Superior temporal gyrus (tissue), 1 donor: ENCODE data around the gene GNAS-AS1.
A peak's percentile ranks its signal among the peaks of the same experiment; 100 is the strongest.

Experiments used
- DNase-seq: peaks from one replicate; pipeline ENCODE4 v3.0.0-alpha.2; 2016; ENCODE audit errors: extremely low spot score

GNAS-AS1 gene

DNA sequence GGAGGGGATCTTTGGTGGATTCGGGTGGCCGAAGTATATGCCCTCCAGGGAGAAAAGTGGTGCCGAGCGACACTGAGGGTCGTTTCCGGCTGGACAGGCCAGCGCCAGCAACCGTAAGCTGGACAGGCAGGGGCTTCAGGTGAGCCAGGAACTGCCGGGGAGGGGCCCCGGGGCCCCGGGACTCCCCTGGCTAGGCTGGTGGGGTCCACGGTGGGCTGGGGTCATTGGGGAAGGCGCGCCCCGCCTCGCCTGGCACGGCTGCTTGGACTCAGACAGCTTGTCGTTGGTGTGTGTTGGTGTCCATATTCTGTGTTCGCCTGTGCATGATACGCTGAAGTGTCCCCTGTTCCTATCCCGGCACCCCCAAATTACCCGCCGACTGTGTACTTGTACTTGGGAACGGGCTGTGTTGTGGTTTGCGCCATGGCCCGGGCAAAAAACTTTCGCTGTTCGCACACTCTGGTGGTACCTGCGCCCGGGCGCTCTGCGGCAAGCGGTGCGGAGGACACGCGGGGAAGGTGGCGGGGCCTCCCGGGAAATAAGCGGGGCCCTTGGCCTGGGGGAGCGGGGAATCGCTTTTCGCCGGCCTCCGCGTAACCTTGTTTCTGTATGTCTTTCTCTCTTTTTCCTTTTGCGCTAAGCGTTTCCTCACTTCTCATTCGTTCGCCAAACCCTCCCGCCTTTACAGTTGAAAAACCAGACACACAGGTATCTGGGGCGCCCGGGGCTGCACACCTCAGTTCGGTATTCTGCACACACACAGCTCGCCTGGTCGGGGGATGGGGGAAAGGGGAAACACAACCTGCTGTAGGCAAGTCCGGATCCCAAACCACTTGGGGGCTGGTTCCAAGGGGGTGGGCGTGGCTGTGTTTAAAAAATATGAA, 5.0 kb upstream of the GNAS-AS1 start:
- DNase-seq = no peak

DNA sequence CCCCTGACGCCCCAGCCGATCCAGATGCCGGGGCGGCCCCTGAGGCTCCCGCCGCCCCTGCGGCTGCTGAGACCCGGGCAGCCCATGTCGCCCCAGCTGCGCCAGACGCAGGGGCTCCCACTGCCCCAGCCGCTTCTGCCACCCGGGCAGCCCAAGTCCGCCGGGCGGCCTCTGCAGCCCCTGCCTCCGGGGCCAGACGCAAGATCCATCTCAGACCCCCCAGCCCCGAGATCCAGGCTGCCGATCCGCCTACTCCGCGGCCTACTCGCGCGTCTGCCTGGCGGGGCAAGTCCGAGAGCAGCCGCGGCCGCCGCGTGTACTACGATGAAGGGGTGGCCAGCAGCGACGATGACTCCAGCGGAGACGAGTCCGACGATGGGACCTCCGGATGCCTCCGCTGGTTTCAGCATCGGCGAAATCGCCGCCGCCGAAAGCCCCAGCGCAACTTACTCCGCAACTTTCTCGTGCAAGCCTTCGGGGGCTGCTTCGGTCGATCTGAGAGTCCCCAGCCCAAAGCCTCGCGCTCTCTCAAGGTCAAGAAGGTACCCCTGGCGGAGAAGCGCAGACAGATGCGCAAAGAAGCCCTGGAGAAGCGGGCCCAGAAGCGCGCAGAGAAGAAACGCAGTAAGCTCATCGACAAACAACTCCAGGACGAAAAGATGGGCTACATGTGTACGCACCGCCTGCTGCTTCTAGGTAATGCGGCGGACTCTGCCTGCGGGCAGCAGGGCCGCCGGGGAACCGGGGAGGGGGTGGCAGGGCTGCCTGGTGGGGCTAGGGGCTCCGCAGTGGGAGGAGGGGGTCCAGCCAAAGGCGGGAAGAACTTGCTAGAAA, 4.2 kb upstream of the GNAS-AS1 start:
- no peak for DNase-seq

- DNase-seq = no peak
Measured at GRCh38 chr20:58853976-58854637, 3.4 kb upstream of the GNAS-AS1 start.

GRCh38 chr20:58853466-58853865, 2.8 kb upstream of the GNAS-AS1 start:
- no peak for DNase-seq

DNA sequence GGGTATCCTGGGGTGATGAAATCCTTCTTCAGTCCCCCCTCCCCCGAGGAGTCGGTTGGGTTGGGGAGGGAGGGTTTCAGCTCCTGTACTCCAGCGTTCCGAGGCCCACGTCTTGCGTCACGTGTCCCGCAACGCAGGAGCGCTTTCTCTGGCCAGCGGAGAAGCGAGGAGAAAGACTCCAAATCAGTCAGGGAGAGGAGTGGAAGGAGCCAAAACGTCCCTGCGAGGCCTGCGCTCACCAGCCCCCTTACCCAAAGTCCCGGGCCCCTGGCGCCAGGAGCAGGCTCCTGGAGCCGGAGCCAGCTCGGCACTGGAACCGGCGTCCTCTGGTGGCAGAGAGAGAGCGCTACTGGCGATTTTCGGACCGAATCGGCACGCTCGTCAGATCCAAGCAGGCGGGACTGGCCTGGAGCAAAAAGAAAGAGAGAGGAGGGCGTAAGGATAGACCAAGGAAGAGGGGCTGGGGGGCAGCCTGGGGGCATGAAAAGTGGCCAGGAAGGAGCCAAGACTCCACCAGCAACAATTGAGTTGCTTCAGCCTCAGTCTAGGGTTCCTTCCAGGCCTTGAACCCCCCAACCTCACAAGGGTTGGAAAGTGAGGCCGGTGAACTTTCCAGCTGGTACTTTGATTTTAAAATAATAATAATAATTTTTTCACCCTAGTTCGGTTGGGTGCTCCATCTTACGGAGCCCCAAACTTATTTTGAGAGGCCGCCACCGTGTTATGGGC, 2.0 kb upstream of the GNAS-AS1 start, which contains the start of gene GNAS:
TSS of gene GNAS (plus strand) at position 174 of the 729 bp plus-strand sequence.
- peak; percentile 44 for DNase-seq

- no peak for DNase-seq
Measured at GRCh38 chr20:58851969-58852458, 1.3 kb upstream of the GNAS-AS1 start.

DNA sequence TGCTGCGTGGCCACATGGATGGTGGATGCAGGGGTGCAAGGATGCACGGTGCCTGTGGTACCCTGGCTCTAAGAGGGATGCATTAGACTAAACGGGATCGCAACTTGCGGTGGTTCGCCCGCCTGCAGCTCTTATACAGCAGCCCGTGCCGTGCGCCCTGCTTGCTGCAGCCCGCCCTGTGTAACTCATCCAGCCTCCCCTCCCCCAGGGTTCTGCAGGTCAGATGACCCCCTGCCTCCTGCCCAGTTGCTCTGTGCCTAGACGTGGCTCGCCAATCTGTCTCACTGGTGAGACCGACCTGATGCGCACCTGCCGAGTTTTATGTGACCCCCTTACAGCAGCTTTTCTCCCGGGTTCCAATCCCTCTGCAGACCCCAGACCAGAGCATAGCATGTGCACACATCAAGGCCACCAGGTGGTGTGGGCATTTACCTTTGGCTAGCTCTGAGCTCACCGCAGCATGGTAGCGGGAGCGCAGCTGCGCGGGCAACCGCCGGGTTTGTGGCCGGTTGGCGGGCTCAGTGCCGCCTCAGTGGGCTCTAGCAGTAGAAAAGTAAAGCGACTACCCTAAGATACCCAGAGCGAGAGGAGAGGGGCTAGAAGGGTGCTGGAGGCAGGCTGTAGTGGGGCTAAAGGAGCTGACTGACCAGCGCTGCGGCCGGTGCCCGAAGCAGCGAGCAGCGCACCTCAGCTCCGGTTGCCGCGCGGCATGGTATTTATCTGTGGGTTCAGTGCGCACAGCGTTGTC, 693 bp upstream of the GNAS-AS1 start:
- DNase-seq = no peak

GRCh38 chr20:58847463-58847862, 3.2 kb downstream of the GNAS-AS1 start:
- no peak for DNase-seq

- DNase-seq = no peak
Measured at GRCh38 chr20:58845706-58846105, 5.0 kb downstream of the GNAS-AS1 start.

GRCh38 chr20:58843128-58843556, 7.6 kb downstream of the GNAS-AS1 start:
- DNase-seq = no peak

DNA sequence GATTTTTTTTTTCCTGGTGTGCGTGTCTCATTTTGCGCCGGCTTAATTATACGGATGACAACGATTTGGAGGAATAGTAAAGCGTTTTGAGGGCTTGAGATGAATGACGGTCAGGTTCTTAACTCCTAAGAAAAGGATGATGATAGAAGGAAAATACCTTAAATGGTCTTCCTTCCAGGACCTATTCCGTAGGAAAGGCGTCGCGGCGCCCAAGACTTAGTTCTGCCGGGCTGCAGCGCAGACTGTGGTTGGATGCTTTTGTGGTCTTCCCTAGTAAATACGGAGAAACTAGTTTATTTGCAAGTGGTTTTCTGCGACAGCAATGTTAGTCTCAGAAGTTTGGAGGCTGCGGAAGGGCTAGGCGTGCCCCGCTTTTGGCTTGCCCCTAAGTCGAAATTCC, 8.4 kb downstream of the GNAS-AS1 start:
- DNase-seq = no peak

DNA sequence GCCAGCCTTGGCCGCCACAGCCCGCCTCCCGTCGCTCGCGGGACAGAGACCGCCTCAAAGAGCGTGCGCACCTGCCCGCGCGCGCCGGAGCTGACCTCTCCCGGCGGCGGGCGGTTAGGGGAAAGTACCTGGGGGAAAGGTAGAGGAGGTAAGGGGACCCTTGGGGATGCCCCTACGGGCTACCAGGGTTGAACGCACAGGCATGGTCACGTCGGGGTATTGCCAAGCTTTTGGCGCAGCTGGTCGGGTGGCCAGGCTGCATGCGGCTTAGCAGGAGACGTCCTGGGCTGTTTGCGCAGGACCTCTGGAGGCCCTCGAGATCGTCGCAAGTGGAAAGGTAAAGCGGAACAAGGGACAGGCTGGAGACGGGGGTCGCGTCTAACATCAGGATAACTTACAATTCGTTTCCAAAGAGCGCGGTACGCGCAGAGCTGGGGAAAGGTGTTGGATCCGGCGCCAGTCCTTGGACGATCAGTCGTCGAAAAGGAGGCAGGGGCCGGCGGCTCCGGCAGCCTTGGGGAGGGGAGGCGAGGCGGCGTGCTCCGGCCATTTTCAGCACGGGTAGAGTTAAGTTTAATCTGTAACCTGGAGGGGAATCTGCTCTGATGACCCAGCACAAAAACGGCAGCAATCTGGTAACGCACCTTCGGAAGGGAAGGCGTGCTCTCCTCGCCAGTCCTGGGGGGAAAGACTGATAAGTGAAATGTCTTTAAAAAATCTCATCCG, 9.0 kb downstream of the GNAS-AS1 start:
- no peak for DNase-seq

- DNase-seq = no peak
Measured at GRCh38 chr20:58840816-58841538, 9.7 kb downstream of the GNAS-AS1 start.

- no peak for DNase-seq
Measured at GRCh38 chr20:58839991-58840747, 10.5 kb downstream of the GNAS-AS1 start.

GRCh38 chr20:58839474-58839874, 11.2 kb downstream of the GNAS-AS1 start:
- DNase-seq = no peak

- no peak for DNase-seq
Measured at GRCh38 chr20:58838174-58838573, 12.5 kb downstream of the GNAS-AS1 start.

- DNase-seq = no peak
Measured at GRCh38 chr20:58837717-58838116, 13.0 kb downstream of the GNAS-AS1 start.

DNA sequence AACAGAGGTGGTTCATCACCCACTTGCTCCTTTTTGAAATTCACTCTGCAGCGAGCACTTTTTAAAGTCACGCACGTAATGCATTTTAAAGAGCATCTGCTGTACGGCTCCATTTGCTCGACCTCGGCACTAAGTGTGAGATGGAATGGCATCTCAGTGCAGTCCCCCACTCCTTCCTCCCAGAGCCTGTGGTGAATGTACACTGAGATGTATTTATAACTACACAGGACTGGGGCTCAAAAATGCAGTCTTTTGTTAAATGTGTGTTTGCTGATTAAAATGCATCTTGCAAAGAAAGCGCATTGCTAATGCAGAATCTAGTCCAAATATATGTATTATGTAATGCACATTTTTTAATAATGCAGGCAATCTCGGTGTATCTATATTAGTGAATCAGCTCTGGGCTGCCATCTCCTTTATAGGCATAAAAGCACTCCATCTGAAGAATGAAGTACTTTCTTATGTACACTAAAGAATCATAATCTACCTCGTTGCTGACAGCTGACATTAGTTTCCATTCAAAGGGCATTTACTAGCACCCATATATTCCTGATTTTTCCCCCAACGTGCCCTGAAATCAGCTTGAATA, 14.0 kb downstream of the GNAS-AS1 start:
- DNase-seq = no peak
